DND-41 (cell line): ENCODE results near the gene ARHGAP8.

Experiments used
- EZH2 ChIP-seq: IDR thresholded peaks from 3 replicates; pipeline ENCODE4 v1.6.1; 2012; ENCODE audit warnings: borderline replicate concordance, low read depth, mild to moderate bottlenecking, moderate library complexity, low read length, inconsistent platforms; ENCODE audit not compliant: severe bottlenecking
- TF ChIP-seq, protein P1 (sequence below): IDR thresholded peaks from 2 replicates; pipeline ENCODE4 v1.5.1; 2012; ENCODE audit warnings: borderline replicate concordance, low read length, moderate library complexity, mild to moderate bottlenecking; ENCODE audit not compliant: poor library complexity, severe bottlenecking; ENCODE audit errors: extremely low read depth

DNA sequence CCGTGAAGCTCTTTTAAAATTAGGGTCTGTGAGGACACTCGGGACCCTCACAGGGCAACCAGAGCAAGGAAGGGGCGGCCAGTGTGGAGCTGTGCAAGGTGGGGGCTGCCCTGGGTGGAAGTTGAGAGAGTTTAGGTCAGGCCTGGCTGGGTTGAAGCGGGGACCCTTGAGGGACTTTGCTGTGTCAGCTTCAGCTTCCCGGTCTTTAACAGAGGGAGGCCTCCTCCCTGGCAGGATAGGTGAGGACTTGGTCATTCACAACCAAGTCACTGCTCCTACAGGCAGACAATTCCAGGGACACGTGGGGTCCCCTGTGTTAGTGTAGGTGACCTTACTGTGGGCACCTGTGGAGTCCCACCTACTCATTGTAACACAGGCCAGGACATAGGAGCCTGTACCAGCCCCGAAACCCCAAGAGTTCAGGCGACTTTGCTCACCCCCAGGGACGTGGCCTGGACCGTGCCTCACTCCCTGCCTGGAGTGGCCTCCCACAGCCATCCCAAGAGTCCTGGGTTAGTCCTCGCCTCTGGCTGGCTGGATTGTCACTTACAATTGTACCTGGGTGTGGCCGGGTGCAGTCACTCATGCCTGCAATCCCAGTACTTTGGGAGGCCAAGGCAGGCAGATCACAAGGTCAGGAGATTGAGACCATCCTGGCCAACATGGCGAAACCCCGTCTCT is 18.8 kb upstream of the ARHGAP8 start:
- TF ChIP-seq, protein P1, sequence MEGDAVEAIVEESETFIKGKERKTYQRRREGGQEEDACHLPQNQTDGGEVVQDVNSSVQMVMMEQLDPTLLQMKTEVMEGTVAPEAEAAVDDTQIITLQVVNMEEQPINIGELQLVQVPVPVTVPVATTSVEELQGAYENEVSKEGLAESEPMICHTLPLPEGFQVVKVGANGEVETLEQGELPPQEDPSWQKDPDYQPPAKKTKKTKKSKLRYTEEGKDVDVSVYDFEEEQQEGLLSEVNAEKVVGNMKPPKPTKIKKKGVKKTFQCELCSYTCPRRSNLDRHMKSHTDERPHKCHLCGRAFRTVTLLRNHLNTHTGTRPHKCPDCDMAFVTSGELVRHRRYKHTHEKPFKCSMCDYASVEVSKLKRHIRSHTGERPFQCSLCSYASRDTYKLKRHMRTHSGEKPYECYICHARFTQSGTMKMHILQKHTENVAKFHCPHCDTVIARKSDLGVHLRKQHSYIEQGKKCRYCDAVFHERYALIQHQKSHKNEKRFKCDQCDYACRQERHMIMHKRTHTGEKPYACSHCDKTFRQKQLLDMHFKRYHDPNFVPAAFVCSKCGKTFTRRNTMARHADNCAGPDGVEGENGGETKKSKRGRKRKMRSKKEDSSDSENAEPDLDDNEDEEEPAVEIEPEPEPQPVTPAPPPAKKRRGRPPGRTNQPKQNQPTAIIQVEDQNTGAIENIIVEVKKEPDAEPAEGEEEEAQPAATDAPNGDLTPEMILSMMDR = no peak
- TF ChIP-seq EZH2 = no peak
